DOHH2 (cell line): Measurements from ENCODE around the gene CHST1.

ENCODE experiments used
- H3F3A ChIP-seq: fragments of 200-600 bp; sonication (generic), shearing (Covaris generic); 2 replicates; pipeline ENCODE4 v1.6.0; 2016; ENCODE audit warnings: antibody characterized with exemption, mild to moderate bottlenecking; ENCODE audit not compliant: control insufficient read depth, insufficient read depth
- H3K27ac ChIP-seq: fragments of 200-600 bp; sonication (generic); 2 replicates; pipeline ENCODE4 v1.5.1; 2014; ENCODE audit warnings: low read depth, mild to moderate bottlenecking, low read length, moderate library complexity
- H3K27me3 ChIP-seq: fragments of 200-600 bp; sonication (generic); 2 replicates; pipeline ENCODE4 v1.6.1; 2014; ENCODE audit warnings: mild to moderate bottlenecking, low read length, mixed read lengths; ENCODE audit not compliant: control insufficient read depth
- H3K36me3 ChIP-seq: fragments of 200-600 bp; sonication (generic); 2 replicates; pipeline ENCODE4 v1.6.1; 2014; ENCODE audit warnings: mild to moderate bottlenecking, low read length, moderate library complexity, mixed read lengths; ENCODE audit not compliant: control insufficient read depth
- H3K4me1 ChIP-seq: fragments of 200-600 bp; sonication (generic); 2 replicates; pipeline ENCODE4 v1.6.1; 2014; ENCODE audit warnings: mild to moderate bottlenecking, low read length, mixed read lengths; ENCODE audit not compliant: control insufficient read depth
- H3K4me2 ChIP-seq: fragments of 200-600 bp; sonication (generic); 2 replicates; pipeline ENCODE4 v1.6.0; 2014; ENCODE audit warnings: mild to moderate bottlenecking, low read length, moderate library complexity
- H3K4me3 ChIP-seq: fragments of 200-600 bp; sonication (generic); 2 replicates; pipeline ENCODE4 v1.5.1; 2014; ENCODE audit warnings: mild to moderate bottlenecking, low read length, mixed read lengths
- H3K79me2 ChIP-seq: fragments of 200-600 bp; sonication (generic); 2 replicates; pipeline ENCODE4 v1.6.1; 2014; ENCODE audit warnings: mild to moderate bottlenecking, low read length, mixed read lengths; ENCODE audit not compliant: control insufficient read depth
- H3K9me2 ChIP-seq: fragments of 200-600 bp; sonication (generic); replicated peaks from 2 replicates; pipeline ENCODE4 v1.6.1; 2014; ENCODE audit warnings: mild to moderate bottlenecking, low read length, mixed read lengths; ENCODE audit not compliant: control insufficient read depth
- H3K9me3 ChIP-seq: fragments of 200-600 bp; sonication (generic); 2 replicates; pipeline ENCODE4 v1.6.1; 2014; ENCODE audit warnings: antibody characterized with exemption, low read length, mixed read lengths; ENCODE audit not compliant: control insufficient read depth, insufficient read depth
- H4K20me1 ChIP-seq: fragments of 200-600 bp; sonication (generic); 2 replicates; pipeline ENCODE4 v1.6.0; 2014; ENCODE audit warnings: low read depth, mild to moderate bottlenecking, antibody characterized with exemption, low read length, moderate library complexity; ENCODE audit not compliant: control insufficient read depth, insufficient read depth
- CTCF ChIP-seq: fragments of 200-600 bp; sonication (generic); IDR thresholded peaks from one replicate; pipeline ENCODE4 v1.5.1; 2014; ENCODE audit warnings: antibody characterized with exemption, mild to moderate bottlenecking, low read depth, low read length; ENCODE audit not compliant: poor library complexity, severe bottlenecking
- EZH2phosphoT487 ChIP-seq: fragments of 200-600 bp; sonication (generic); IDR thresholded peaks from 2 replicates; pipeline ENCODE4 v1.6.1; 2017; ENCODE audit warnings: borderline replicate concordance, mild to moderate bottlenecking, antibody characterized with exemption, low read length, moderate library complexity, mixed read lengths

The CHST1 gene

GRCh38 chr11:45654231-45655011 is 11.0 kb downstream of the CHST1 start:
- H3K4me1 ChIP-seq, result peaks cover 5% of the 10 kb centered on the region
- no peaks in the 10 kb centered on the region; the same call in 1 of the 2 replicates for H3K27me3 ChIP-seq
- H3K27ac ChIP-seq, result no peak overlapping the region
- no peaks in the 10 kb centered on the region for H3F3A ChIP-seq
- no peaks in the 10 kb centered on the region for H3K9me2 ChIP-seq
- TF ChIP-seq EZH2phosphoT487 (no peak), CTCF (no peak)
- no peak overlapping the region for H3K4me2 ChIP-seq
- no peaks in the 10 kb centered on the region for H3K36me3 ChIP-seq
- no peak overlapping the region for H3K4me3 ChIP-seq
- no peaks in the 10 kb centered on the region for H3K9me3 ChIP-seq
- H3K79me2 ChIP-seq, result no peaks in the 10 kb centered on the region
- no peaks in the 10 kb centered on the region for H4K20me1 ChIP-seq

- no peaks in the 10 kb centered on the region for H3K9me2 ChIP-seq
- H3K4me2 ChIP-seq, result no peak overlapping the region
- no peak overlapping the region for H3K4me3 ChIP-seq
- H4K20me1 ChIP-seq, result no peaks in the 10 kb centered on the region
- H3K27ac ChIP-seq, result no peak overlapping the region
- H3K9me3 ChIP-seq, result no peaks in the 10 kb centered on the region
- H3K79me2 ChIP-seq, result no peaks in the 10 kb centered on the region
- no peaks in the 10 kb centered on the region for H3K36me3 ChIP-seq
- H3K4me1 ChIP-seq, result peaks cover 5% of the 10 kb centered on the region
- TF ChIP-seq EZH2phosphoT487, result no peak
- no peaks in the 10 kb centered on the region for H3F3A ChIP-seq
- H3K27me3 ChIP-seq, result no peaks in the 10 kb centered on the region
These were observed 12.1 kb downstream of the CHST1 start for GRCh38 chr11:45653277-45653676.

GRCh38 chr11:45652781-45653180 is 12.6 kb downstream of the CHST1 start:
- Histone ChIP-seq H3K4me1 (peaks cover 5% of the 10 kb centered on the region), H3K4me2 (no peak overlapping the region), H4K20me1 (no peaks in the 10 kb centered on the region), H3K27ac (no peak overlapping the region), H3K9me3 (no peaks in the 10 kb centered on the region), H3K9me2 (no peaks in the 10 kb centered on the region), H3K4me3 (no peak overlapping the region), H3K27me3 (no peaks in the 10 kb centered on the region), H3K36me3 (no peaks in the 10 kb centered on the region), H3F3A (no peaks in the 10 kb centered on the region), H3K79me2 (no peaks in the 10 kb centered on the region)
- TF ChIP-seq CTCF (no peak), EZH2phosphoT487 (no peak)

- H3K27ac ChIP-seq, result no peak overlapping the region
- no peaks in the 10 kb centered on the region for H4K20me1 ChIP-seq
- no peaks in the 10 kb centered on the region for H3K36me3 ChIP-seq
- no peaks in the 10 kb centered on the region for H3F3A ChIP-seq
- no peak overlapping the region for H3K4me2 ChIP-seq
- H3K79me2 ChIP-seq, result no peaks in the 10 kb centered on the region
- TF ChIP-seq EZH2phosphoT487 (no peak), CTCF (no peak)
- no peaks in the 10 kb centered on the region for H3K27me3 ChIP-seq
- H3K9me3 ChIP-seq, result no peaks in the 10 kb centered on the region
- no peak overlapping the region for H3K4me3 ChIP-seq
- H3K4me1 ChIP-seq, result peaks cover 5% of the 10 kb centered on the region
- no peaks in the 10 kb centered on the region for H3K9me2 ChIP-seq
These were observed 13.3 kb downstream of the CHST1 start for GRCh38 chr11:45651841-45652749.
